Activated T-cell treated with anti-CD3 and anti-CD28 coated beads for 24 hours (primary cell): Measurements from ENCODE around the gene ULK1.
"Not testable (repeated sequence)": the region's sequence is repeated elsewhere in the genome, so short reads cannot be mapped to it uniquely, and the experiment has no call there.

Source experiments
- DNase-seq: peaks from one replicate; pipeline ENCODE4 v3.0.0-alpha.2; 2020; ENCODE audit warnings: low read depth

The ULK1 gene

GRCh38 chr12:131943389-131943788 is 49.0 kb downstream of the ULK1 start:
- DNase-seq = no peak

- DNase-seq = no peak
These were observed 49.5 kb downstream of the ULK1 start for GRCh38 chr12:131943876-131944275.

GRCh38 chr12:131944601-131945251 is 50.3 kb downstream of the ULK1 start:
- no peak for DNase-seq

GRCh38 chr12:131946757-131947156 is 52.3 kb downstream of the ULK1 start:
- no peak for DNase-seq

GRCh38 chr12:131947482-131948027 is 53.1 kb downstream of the ULK1 start:
- no peak for DNase-seq

GRCh38 chr12:131948166-131948712 is 53.8 kb downstream of the ULK1 start:
- DNase-seq = no peak

- not testable (repeated sequence) for DNase-seq
These were observed 54.5 kb downstream of the ULK1 start for GRCh38 chr12:131948713-131949430.

- peak; percentile 93 for DNase-seq
These were observed 55.2 kb downstream of the ULK1 start, which contains the start of gene EP400 for GRCh38 chr12:131949431-131950181. TSS of gene EP400 (plus strand) at chr12:131949942. CDS start at chr12:131960620, 10,678 bp downstream.

GRCh38 chr12:131950182-131950913 is 55.9 kb downstream of the ULK1 start:
- DNase-seq = peak; percentile 28

- not testable (repeated sequence) for DNase-seq
These were observed 59.4 kb downstream of the ULK1 start for GRCh38 chr12:131953810-131954209.

GRCh38 chr12:131954460-131954859 is 60.0 kb downstream of the ULK1 start:
- DNase-seq = not testable (repeated sequence)

GRCh38 chr12:131959116-131959515 is 64.7 kb downstream of the ULK1 start:
- DNase-seq = no peak

GRCh38 chr12:131959641-131960589 is 65.5 kb downstream of the ULK1 start:
- no peak for DNase-seq

- not testable (repeated sequence) for DNase-seq
These were observed 66.3 kb downstream of the ULK1 start for GRCh38 chr12:131960590-131961325.

- not testable (repeated sequence) for DNase-seq
These were observed 66.9 kb downstream of the ULK1 start for GRCh38 chr12:131961328-131961727.

GRCh38 chr12:131962069-131962468 is 67.6 kb downstream of the ULK1 start:
- no peak for DNase-seq

- no peak for DNase-seq
These were observed 69.0 kb downstream of the ULK1 start for GRCh38 chr12:131963381-131963780.

GRCh38 chr12:131965073-131965472 is 70.7 kb downstream of the ULK1 start:
- DNase-seq = no peak

GRCh38 chr12:131971226-131971625 is 76.8 kb downstream of the ULK1 start:
- no peak for DNase-seq
